Subcutaneous abdominal adipose tissue (tissue), 5 donors: ENCODE data around the gene ATP11A.

ENCODE experiments used
- H3K27ac ChIP-seq: one replicate; pipeline ENCODE4 v1.7.0; 2013; ENCODE audit warnings: low read depth, mild to moderate bottlenecking, inconsistent platforms, low read length, moderate library complexity
- H3K27me3 ChIP-seq, 5 donors: one replicate each; pipeline ENCODE4 v1.7.0; 2013; ENCODE audit warnings: low read length in 5 of 5, inconsistent platforms in 1 of 5; ENCODE audit not compliant: control insufficient read depth in 5 of 5, insufficient read depth in 4 of 5
- H3K36me3 ChIP-seq, 5 donors: one replicate each; pipeline ENCODE4 v1.7.0; 2013; ENCODE audit warnings: low read length in 5 of 5; ENCODE audit not compliant: control insufficient read depth in 5 of 5, insufficient read depth in 5 of 5
- H3K4me1 ChIP-seq, 5 donors: one replicate each; pipeline ENCODE4 v1.7.0; 2013; ENCODE audit warnings: low read length in 5 of 5, mild to moderate bottlenecking in 3 of 5, moderate library complexity in 1 of 5; ENCODE audit not compliant: control insufficient read depth in 5 of 5, insufficient read depth in 5 of 5
- H3K4me3 ChIP-seq, 5 donors: one replicate each; pipeline ENCODE4 v1.7.0; 2013; ENCODE audit warnings: low read length in 5 of 5, low read depth in 1 of 5
- H3K9ac ChIP-seq, 5 donors: one replicate each; pipeline ENCODE4 v1.7.0; 2013; ENCODE audit warnings: low read length in 5 of 5, mild to moderate bottlenecking in 4 of 5, moderate library complexity in 3 of 5
- H3K9me3 ChIP-seq, 5 donors: one replicate each; pipeline ENCODE4 v1.7.0; 2013; ENCODE audit warnings: low read length in 5 of 5; ENCODE audit not compliant: control insufficient read depth in 5 of 5
- donor health status: healthy.
- donor health status: healthy.
- donor health status: healthy.
- donor health status: healthy.
- donor health status: healthy.

Gene ATP11A

DNA sequence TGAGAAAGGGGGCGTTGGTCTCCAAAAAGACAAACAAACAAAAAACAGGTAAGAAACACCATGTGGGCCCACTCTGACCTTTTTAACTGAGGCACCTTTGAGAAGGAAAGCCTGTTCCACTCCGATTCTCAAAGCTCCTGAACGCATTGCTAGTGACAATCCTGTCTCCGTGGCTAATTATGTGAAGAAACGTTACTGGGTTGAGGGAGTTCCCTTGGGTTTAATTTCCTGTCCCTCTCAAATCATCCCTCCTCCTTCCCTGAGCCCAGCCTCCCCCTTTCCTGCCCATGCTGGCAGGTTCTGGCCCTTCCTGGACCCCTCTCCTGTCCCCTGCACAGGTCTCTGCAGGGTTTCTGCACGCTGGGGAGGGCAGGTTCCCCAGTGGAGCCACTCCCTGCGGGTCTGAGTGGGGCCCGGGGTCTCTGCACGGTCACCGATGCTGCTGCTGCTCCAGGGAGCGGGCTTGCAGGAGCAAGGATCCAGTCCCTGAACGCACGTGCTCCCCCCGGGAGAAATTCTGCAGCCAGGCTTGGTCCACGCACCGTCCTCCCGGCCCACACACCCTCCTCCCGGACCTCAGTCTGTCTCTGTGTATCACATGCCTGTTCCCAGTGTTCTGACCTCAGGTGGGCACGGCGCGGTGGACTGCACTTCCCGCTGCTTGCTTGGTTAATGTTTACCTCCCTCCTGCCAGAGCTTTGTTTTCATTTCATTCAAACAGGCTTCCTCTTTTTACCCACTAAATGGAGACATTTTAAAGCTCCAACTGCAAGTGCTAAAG, 202.8 kb downstream of the ATP11A start:
- Histone ChIP-seq H3K27me3 (peaks cover 37 to 62% (median 55%) of the 10 kb centered on the region in 5 donors), H3K36me3 (no peaks in the 10 kb centered on the region), H3K4me1 (peaks cover 0 to 27% (median 18%) of the 10 kb centered on the region in 5 donors), H3K9me3 (no peaks in the 10 kb centered on the region), H3K27ac (no peak overlapping the region), H3K9ac (no peak overlapping the region), H3K4me3 (no peak overlapping the region)

DNA sequence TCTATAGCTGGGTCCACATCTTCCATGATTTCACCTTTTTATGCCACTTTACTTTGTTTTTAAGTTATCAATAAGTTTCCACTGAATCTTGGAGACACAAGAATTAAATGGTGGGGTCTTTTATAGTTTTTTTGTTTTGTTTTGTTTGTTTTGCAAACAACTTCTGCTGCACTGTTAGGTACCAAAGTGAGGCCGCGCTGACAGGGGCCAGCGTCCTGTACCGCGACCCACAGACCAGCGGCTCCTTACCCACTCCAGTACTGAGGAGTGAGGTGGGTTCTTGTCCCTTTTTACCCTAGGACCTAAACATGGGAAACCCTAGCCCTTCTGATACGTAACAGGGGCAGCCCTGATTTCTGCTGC, 203.3 kb downstream of the ATP11A start:
- peaks cover 0 to 27% (median 18%) of the 10 kb centered on the region in 5 donors for H3K4me1 ChIP-seq
- H3K9ac ChIP-seq = no peak overlapping the region
- no peak overlapping the region for H3K27ac ChIP-seq
- H3K4me3 ChIP-seq = peak overlapping the region in 1 of 5 donors; percentile 24
- no peaks in the 10 kb centered on the region for H3K36me3 ChIP-seq
- H3K9me3 ChIP-seq = no peaks in the 10 kb centered on the region
- peaks cover 37 to 63% (median 52%) of the 10 kb centered on the region in 5 donors for H3K27me3 ChIP-seq

DNA sequence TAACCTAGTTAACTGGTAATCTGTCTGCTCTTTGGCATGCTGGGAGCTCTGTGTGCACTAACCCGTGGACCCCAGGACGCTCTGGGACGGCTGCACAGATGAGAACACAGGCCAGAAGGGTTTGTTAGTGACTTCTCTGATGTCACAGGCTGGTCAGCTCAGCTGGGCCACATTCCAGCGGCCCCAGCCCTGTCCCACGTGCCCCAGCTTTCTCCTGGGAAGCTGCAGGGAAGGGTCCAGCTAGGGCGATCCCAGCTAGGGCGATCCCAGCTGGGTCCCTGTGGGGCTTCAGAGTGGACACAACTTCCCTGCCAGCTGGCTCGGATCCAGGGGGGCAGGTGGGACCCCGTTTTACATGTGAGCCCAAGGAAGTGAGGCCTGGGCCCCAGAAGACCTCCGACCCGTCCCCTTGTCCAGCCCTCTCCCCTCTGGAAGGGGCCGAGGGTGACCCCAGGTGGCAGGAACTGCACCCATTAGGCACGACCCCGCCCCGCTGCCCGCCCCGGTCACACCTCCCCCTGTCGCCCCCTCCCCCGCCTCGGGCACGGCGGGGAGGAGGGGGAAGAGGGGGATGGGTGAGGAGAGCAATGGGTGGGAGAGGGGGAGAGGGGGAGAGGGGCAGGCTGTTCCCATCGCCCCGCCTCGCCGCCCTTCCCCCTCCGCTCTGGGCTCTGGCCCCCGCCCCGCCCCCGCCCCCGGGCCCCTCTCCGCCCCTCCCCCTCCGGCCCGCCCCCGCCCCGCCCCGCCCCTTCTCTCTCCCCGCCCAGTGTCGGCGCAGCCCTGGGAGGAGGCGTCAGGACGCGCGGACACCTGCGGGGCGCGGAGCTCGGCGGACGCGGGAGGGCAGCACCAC, 204.0 kb downstream of the ATP11A start:
- H3K9me3 ChIP-seq = no peaks in the 10 kb centered on the region
- H3K4me3 ChIP-seq = peak overlapping the region in 2 of 5 donors; percentile 3 to 24
- H3K4me1 ChIP-seq = peaks cover 0 to 27% (median 18%) of the 10 kb centered on the region in 5 donors

DNA sequence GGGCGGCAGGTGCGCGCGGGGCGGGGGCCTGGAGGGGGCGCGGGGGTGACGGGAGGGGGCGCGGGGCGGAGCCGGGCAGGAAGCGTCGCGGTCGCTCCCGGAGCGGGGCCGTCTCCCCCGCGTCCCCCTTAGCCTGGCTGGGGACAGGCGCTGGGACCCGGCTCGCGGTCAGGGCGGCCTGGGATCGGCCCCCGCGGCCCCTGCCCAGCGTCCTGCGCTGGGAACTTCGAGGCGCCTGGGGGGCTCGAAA, 204.5 kb downstream of the ATP11A start:
- no peak overlapping the region for H3K27ac ChIP-seq
- H3K4me1 ChIP-seq = peaks cover 0 to 27% (median 18%) of the 10 kb centered on the region in 5 donors
- H3K36me3 ChIP-seq = no peaks in the 10 kb centered on the region
- peak overlapping the region in 2 of 5 donors; percentile 22 to 57 for H3K4me3 ChIP-seq
- no peak overlapping the region for H3K9ac ChIP-seq
- H3K9me3 ChIP-seq = no peaks in the 10 kb centered on the region
- peaks cover 37 to 65% (median 61%) of the 10 kb centered on the region in 5 donors for H3K27me3 ChIP-seq

More for the DNA sequence above, 204.0 kb downstream of the ATP11A start:
- Histone ChIP-seq H3K27me3 (peaks cover 37 to 64% (median 56%) of the 10 kb centered on the region in 5 donors), H3K36me3 (no peaks in the 10 kb centered on the region), H3K27ac (no peak overlapping the region), H3K9ac (no peak overlapping the region)

DNA sequence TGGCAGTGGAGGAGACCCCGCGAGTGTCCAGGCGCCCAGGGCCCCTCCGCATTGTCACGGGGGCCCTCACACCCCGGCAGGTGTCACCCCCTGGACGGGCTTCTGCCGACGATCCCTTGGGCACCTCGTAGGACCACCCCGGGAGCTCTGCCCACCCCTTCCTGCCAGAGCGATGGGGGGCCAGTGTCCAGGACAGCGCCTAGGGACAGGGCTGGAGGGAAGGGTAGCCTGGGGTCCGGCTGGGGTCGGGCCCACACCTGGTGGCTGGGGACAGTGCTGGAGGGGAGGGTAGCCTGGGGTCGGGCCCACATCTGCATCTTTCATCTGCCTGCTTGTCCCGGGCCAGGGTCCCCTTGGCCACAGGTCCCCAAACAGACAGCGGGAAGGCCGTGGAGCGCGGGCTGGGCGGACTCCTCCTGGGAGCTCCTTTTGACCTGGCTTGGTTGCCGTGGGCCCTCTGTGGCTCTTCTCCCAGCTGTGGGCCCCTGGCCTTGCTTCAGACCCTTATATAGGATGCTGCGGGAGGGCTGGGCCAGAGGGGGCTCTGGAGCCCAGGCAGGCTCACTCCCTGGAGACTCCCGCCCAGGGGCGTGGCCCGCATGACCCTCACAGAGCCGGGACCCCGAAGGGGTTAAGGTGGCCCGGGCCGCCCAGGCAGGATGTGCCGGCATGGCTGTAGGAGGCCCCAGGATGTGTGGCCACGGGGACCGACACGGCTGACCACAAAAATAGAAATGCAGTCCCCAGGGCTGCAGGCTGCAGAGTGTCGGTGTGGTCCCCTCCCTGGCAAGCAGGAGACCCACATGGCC, 205.0 kb downstream of the ATP11A start:
- Histone ChIP-seq H3K27ac (no peak overlapping the region), H3K9me3 (no peaks in the 10 kb centered on the region), H3K4me1 (peaks cover 0 to 27% (median 18%) of the 10 kb centered on the region in 5 donors), H3K36me3 (no peaks in the 10 kb centered on the region), H3K27me3 (peaks cover 37 to 70% (median 62%) of the 10 kb centered on the region in 5 donors), H3K4me3 (peak overlapping the region in 2 of 5 donors; percentile 22 to 57), H3K9ac (no peak overlapping the region)

DNA sequence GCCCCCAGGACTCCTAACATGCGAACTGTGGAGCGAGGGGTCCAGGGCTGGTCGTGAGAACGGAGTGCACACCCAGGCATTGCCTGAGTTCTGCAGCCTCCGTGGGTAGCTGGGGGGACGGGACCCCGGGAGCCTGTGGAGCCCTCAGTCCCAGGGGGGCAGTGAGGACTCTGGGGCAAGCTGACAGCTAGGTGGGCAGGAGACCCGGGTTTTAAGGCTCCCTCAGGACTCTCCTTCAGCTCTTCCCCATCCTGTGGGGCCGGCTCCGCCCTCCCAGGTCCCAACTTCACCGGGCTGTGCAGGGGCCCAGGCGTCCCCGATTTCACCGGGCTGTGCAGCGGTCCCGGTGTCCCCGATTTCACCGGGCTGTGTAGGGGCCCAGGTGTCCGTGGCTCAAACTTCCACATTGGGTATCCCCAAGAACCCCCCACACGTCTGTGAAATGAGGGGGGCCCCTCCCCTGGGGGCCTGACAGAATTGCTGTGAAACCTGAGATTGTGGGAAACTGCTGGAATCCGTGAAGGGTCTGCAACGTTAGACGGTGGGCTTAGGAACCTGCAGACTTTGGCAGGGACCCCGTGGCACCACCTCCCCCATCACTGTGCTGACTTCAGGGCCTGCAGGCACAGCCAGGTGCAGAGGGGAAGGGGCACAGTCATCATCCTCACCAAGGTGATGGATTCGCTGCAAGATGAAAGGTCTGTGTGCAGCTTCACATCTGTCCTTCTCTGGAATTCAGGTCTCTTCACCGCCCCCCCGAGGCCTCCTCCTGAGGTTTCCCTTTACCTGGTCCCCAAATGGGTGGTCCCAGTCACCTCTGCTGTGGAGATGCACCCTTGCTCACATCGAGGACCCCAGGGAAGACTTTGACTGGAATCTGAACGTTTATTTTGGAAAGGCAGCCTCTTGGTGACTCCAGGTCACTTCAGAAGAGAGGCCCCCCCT, 206.0 kb downstream of the ATP11A start:
- H3K36me3 ChIP-seq = no peaks in the 10 kb centered on the region
- no peak overlapping the region for H3K4me3 ChIP-seq
- no peaks in the 10 kb centered on the region for H3K9me3 ChIP-seq
- peaks cover 0 to 27% (median 18%) of the 10 kb centered on the region in 5 donors for H3K4me1 ChIP-seq
- no peak overlapping the region for H3K9ac ChIP-seq
- H3K27ac ChIP-seq = no peak overlapping the region
- peaks cover 41 to 72% (median 65%) of the 10 kb centered on the region in 5 donors for H3K27me3 ChIP-seq

DNA sequence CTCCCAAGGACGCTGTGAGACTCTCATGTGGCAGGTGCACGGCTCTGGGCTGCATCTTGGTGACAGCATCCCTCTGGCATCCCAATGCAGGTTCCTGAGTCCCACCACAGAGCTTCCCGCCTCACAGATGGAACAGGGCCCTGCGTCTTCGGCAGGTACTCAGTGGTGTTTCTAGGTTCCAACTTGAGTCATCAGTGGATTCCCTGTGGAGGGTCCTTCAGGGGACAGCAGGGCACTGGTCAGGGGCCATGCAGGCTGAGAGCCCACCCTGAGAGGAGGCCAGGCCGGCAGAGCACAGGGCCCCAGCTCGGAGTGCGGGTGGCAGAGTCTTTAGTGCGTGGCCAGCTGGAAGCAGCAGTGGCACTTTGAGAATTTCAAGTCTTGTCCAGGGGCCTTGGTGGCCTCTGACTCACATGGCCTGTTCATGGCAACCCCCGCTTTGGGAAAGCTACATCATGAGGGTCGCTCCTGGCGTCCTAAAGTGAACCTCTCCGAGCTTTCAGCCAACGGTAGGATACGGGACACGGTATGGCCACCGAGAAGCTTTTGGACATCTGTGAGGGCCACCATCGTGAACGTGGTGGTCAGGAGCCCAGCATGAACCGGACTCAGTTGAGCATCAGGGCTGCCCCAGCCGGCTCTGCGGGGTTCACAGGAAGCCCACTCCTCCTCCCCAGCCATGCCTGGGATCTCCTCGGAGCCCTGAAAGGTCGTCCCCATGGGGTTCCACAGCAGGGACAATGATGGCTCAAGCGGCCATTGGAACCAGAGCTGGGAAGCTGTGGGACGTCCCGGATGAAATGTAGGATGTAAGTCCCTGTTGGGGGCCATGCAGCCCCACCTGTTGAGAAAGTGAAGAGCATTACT, 207.1 kb downstream of the ATP11A start:
- H3K4me1 ChIP-seq = peaks cover 0 to 27% (median 18%) of the 10 kb centered on the region in 5 donors
- H3K27ac ChIP-seq = no peak overlapping the region
- no peaks in the 10 kb centered on the region for H3K9me3 ChIP-seq
- no peaks in the 10 kb centered on the region for H3K36me3 ChIP-seq
- H3K4me3 ChIP-seq = no peak overlapping the region
- H3K27me3 ChIP-seq = peaks cover 35 to 66% (median 57%) of the 10 kb centered on the region in 5 donors
- H3K9ac ChIP-seq = no peak overlapping the region

DNA sequence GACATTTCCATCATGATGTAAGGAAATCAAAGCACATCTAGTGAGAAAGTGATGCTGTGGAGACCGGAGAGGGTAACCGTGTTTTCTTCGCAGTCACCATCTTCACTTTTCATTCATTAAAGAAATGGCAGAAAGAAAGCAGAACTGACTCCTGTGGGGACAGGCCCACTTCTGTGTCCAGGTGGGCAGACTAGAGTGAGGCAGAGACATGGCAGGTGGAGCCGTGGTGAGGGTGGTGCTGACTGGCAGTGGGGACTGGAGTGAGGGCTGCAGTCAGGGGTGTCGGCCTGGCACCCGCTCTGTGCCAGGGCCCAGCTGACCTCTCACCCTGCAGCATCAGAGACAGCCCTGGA, 207.7 kb downstream of the ATP11A start:
- H3K9me3 ChIP-seq = no peaks in the 10 kb centered on the region
- H3K36me3 ChIP-seq = no peaks in the 10 kb centered on the region
- H3K9ac ChIP-seq = no peak overlapping the region
- peaks cover 29 to 63% (median 52%) of the 10 kb centered on the region in 5 donors for H3K27me3 ChIP-seq
- no peak overlapping the region for H3K4me3 ChIP-seq
- no peak overlapping the region for H3K27ac ChIP-seq
- H3K4me1 ChIP-seq = peaks cover 0 to 24% (median 18%) of the 10 kb centered on the region in 5 donors
